Suprapubic skin (tissue), 4 donors: ENCODE results near the gene HDGFL2. TPM values are rescaled to one million over a fixed set of nuclear protein-coding genes. Genes with fewer than 3 reads are reported as not detected.

Source experiments
- DNase-seq, 2 donors: peaks; one replicate each; pipeline ENCODE4 v3.0.0-alpha.2; 2019; ENCODE audit warnings: low spot score in 2 of 2
- H3K27ac ChIP-seq: fragments of 200-600 bp; sonication (generic); one replicate; pipeline ENCODE4 v1.5.1; 2019
- H3K27me3 ChIP-seq: fragments of 200-600 bp; sonication (generic); one replicate; pipeline ENCODE4 v1.5.1; 2019
- H3K36me3 ChIP-seq: fragments of 200-600 bp; sonication (generic); one replicate; pipeline ENCODE4 v1.5.1; 2019
- H3K4me1 ChIP-seq: fragments of 200-600 bp; sonication (generic); one replicate; pipeline ENCODE4 v1.5.1; 2019
- H3K4me3 ChIP-seq: fragments of 200-600 bp; sonication (generic); one replicate; pipeline ENCODE4 v1.5.1; 2019; ENCODE audit warnings: mild to moderate bottlenecking
- H3K9me3 ChIP-seq: fragments of 200-600 bp; sonication (generic); one replicate; pipeline ENCODE4 v1.5.1; 2019
- CTCF ChIP-seq, 2 donors: fragments of 200-600 bp in 1 of 2; fragments of 450-650 bp in 1 of 2; sonication (generic) in 1 of 2; IDR thresholded peaks; one replicate each; pipeline ENCODE4 v1.5.1; 2016 to 2019; ENCODE audit warnings: antibody characterized with exemption in 2 of 2, mild to moderate bottlenecking in 1 of 2, moderate library complexity in 1 of 2
- EP300 ChIP-seq: sonication (generic); formaldehyde crosslinking; IDR thresholded peaks from one replicate; pipeline ENCODE4 v1.6.1; 2017; ENCODE audit warnings: antibody characterized with exemption
- POLR2A ChIP-seq, 2 donors: fragments of 450-650 bp; IDR thresholded peaks; one replicate each; pipeline ENCODE4 v1.6.1; 2017; ENCODE audit warnings: antibody characterized with exemption in 2 of 2, mild to moderate bottlenecking in 2 of 2, moderate library complexity in 2 of 2
- POLR2AphosphoS5 ChIP-seq, 3 donors: sonication (generic); formaldehyde crosslinking; IDR thresholded peaks; one replicate each; pipeline ENCODE4 v1.6.1; 2017; ENCODE audit warnings: antibody characterized with exemption in 3 of 3
- whole genome bisulfite sequencing: methylation state at CpG from one replicate; pipeline ENCODE4 v1.1.5; 2018; 5-methylcytosine and 5-hydroxymethylcytosine counted together
- total RNA-seq, 4 donors: library from RNA; depleted of rRNA; stranded (reverse); fragments of >200 nt; gene quantifications; one replicate each; pipeline ENCODE4 v1.1.0, GENCODE V29; 2016

Gene HDGFL2
- total RNA-seq, 4 donors from 2014 or later = 23.0 to 27.4 (median 23.4) TPM

GRCh38 chr19:4537953-4538600 is 66.0 kb downstream of the HDGFL2 start:
- no peak for DNase-seq
- 56% methylated on average over 10 of the region's 27 CpGs for WGBS
- peaks cover 44% of the 10 kb centered on the region for H3K27me3 ChIP-seq
- H3K27ac ChIP-seq = no peak overlapping the region
- no peaks in the 10 kb centered on the region for H3K36me3 ChIP-seq
- TF ChIP-seq POLR2A (IDR thresholded peaks at IDR 0.05) (no peak), EP300 (no peak), CTCF (IDR thresholded peaks at IDR 0.05) (no peak), POLR2AphosphoS5 (IDR thresholded peaks at IDR 0.05) (no peak)
- peaks cover 13% of the 10 kb centered on the region for H3K4me1 ChIP-seq
- no peaks in the 10 kb centered on the region for H3K9me3 ChIP-seq
- H3K4me3 ChIP-seq = no peak overlapping the region

DNA sequence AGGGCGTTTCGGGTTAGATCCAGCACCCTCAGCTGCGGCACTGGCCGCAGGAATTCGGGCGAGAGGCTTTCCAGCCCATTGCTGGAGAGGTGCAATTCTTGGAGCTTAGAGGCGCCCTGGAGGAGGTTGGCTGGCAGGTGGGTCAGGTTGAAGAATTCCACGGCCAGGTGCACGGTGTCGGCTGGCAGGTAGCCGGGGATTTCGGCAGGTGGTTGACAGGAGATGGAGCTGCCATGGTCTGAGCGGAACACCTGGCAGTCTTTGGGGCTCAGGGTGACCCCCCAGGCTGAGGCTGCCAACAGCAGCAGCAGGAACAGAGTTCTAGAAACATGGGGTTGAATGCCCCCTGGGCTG is 66.5 kb downstream of the HDGFL2 start:
- Histone ChIP-seq H3K4me1 (peaks cover 13% of the 10 kb centered on the region), H3K9me3 (no peaks in the 10 kb centered on the region), H3K36me3 (no peaks in the 10 kb centered on the region), H3K4me3 (no peak overlapping the region), H3K27me3 (peaks cover 44% of the 10 kb centered on the region), H3K27ac (no peak overlapping the region)
- 68% methylated on average over 3 of the region's 13 CpGs for WGBS
- no peak for DNase-seq
- TF ChIP-seq POLR2AphosphoS5 (IDR thresholded peaks at IDR 0.05) = no peak
- no peak for TF ChIP-seq EP300
- no peak for TF ChIP-seq CTCF (IDR thresholded peaks at IDR 0.05)
- no peak for TF ChIP-seq POLR2A (IDR thresholded peaks at IDR 0.05)

DNA sequence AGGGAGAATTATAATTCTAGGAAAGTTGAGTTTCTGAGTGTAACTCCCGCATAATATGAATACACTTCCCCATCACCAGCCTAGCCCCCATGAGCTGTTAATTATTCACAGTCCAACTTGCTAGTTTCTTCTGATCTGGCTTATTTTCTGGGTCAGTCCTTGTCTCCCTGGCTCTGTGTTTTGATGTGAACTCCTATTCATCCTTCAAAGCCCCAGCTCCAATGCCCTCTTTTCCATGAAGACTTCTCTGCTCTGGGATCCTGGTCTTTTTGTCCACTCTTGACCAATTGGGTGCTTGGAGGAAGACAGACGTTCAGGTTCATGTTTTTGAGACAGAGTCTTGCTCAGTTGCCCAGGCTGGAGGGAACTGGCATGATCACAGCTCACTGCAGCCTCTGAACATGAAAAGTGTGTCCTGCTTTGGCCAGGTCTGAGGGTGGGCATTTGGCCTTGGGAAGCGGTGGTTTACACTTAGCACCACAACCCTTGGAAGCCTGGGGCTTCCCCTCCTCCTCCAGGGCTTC is 67.1 kb downstream of the HDGFL2 start:
- Histone ChIP-seq H3K27ac (peak overlapping the region; percentile 25), H3K36me3 (no peaks in the 10 kb centered on the region), H3K4me3 (no peak overlapping the region), H3K27me3 (peaks cover 44% of the 10 kb centered on the region), H3K9me3 (no peaks in the 10 kb centered on the region), H3K4me1 (peaks cover 13% of the 10 kb centered on the region)
- WGBS = 85% methylated on average over 3 of the region's 3 CpGs
- no peak for DNase-seq
- TF ChIP-seq POLR2AphosphoS5 (IDR thresholded peaks at IDR 0.05) (no peak), POLR2A (IDR thresholded peaks at IDR 0.05) (no peak), EP300 (no peak), CTCF (IDR thresholded peaks at IDR 0.05) (no peak)

DNA sequence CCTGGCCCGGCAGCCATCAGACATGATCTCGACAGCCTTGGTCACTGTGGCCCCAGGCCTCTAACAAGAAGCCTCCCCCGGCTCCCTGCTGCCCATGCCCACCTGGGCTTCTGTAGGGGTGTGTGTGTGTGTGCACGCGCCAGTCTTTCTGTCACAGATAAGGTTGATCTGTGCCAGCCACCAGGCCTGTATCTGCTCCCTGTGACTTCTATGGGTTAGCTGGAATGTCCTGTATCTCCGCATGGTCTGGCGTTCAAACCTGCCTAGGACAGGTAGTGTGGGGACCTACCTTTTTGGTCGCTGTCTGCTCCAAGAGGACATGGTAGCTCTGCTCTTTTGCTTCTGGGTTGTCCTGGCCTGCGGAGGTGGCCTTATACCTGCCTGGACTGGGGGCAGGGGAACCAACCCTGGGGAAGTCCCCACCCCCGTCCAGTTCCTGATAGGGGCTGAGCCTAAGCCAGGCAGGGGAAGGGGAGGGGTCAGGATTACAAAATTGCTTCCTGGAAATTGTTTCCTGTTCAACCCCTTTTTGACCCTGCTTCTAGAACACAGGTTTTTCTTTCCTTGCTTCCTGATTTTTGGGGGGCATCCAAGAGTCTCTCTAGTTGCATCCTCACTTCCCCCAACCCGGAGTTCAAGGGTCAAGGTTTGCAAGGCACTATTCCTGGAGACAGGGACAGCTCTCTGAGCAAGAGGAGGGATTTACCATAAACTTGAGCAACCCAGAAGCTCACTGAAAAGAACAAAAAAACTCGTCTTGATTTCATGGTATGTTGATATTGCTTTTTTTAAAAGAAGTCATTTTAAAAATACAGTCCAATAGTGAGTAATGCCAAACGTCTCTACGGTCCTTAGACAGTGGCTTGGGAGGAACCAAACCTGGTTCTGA is 67.8 kb downstream of the HDGFL2 start, which contains the start of gene LRG1:
LRG1 (minus strand) TSS at position 344 of the 889 bp plus-strand sequence; CDS start at position 321, 23 bp downstream.
- DNase-seq = no peak
- peak within 1 kb of the TSS; percentile 25 for H3K27ac ChIP-seq
- no peak within 1 kb of the TSS for H3K4me3 ChIP-seq
- H3K27me3 ChIP-seq = peaks cover 39% of the 10 kb centered on the region
- H3K36me3 ChIP-seq = no peaks in the 10 kb centered on the region
- WGBS = 34% methylated on average over 9 of the region's 14 CpGs
- no peaks in the 10 kb centered on the region for H3K9me3 ChIP-seq
- H3K4me1 ChIP-seq = peaks cover 12% of the 10 kb centered on the region
- TF ChIP-seq POLR2AphosphoS5 (IDR thresholded peaks at IDR 0.05) (no peak), EP300 (no peak), CTCF (IDR thresholded peaks at IDR 0.05) (no peak), POLR2A (IDR thresholded peaks at IDR 0.05) (no peak)
